Peyer's patch (tissue), 4 donors: ENCODE measurements around the gene LDB1. TPM values are rescaled to one million over a fixed set of nuclear protein-coding genes. Genes with fewer than 3 reads are reported as not detected.

Source experiments
- DNase-seq, 3 donors: peaks; one replicate each; pipeline ENCODE4 v3.0.0-alpha.2; 2017 to 2019
- H3K27ac ChIP-seq, 4 donors: fragments of 200-600 bp; sonication (generic); one replicate each; pipeline ENCODE4 v1.5.1; 2016 to 2019
- H3K27me3 ChIP-seq, 2 donors: fragments of 200-600 bp; sonication (generic); one replicate each; pipeline ENCODE4 v1.5.1; 2019
- H3K36me3 ChIP-seq, 3 donors: fragments of 200-600 bp; sonication (generic); one replicate each; pipeline ENCODE4 v1.5.1; 2016 to 2019
- H3K4me1 ChIP-seq, 4 donors: fragments of 200-600 bp; sonication (generic); one replicate each; pipeline ENCODE4 v1.5.1; 2016 to 2019
- H3K4me3 ChIP-seq, 4 donors: fragments of 200-600 bp; sonication (generic); 1 replicate in 3 of 4; 2 replicates in 1 of 4; pipeline ENCODE4 v1.5.1; 2016 to 2019; ENCODE audit warnings: mild to moderate bottlenecking in 1 of 4
- H3K9me3 ChIP-seq, 4 donors: fragments of 200-600 bp; sonication (generic); one replicate each; pipeline ENCODE4 v1.5.1; 2016 to 2019; ENCODE audit warnings: mild to moderate bottlenecking in 1 of 4
- CTCF ChIP-seq, 6 experiments: fragments of 450-650 bp in 4 of 6; fragments of 200-600 bp in 2 of 6; sonication (generic) in 1 of 6; IDR thresholded peaks; one replicate each; pipeline ENCODE4 v1.5.1; 2017 to 2019; ENCODE audit warnings: antibody characterized with exemption in 6 of 6, mild to moderate bottlenecking in 3 of 6, moderate library complexity in 1 of 6
- POLR2A ChIP-seq, 2 donors: fragments of 450-650 bp; IDR thresholded peaks; one replicate each; pipeline ENCODE4 v1.5.1; 2017; ENCODE audit warnings: antibody characterized with exemption in 2 of 2, mild to moderate bottlenecking in 2 of 2, moderate library complexity in 2 of 2
- total RNA-seq, 4 donors: library from RNA; depleted of rRNA; stranded (reverse); fragments of >200 nt; gene quantifications; one replicate each; pipeline ENCODE4 v1.1.0, GENCODE V29; 2016

LDB1 gene
- total RNA-seq, 4 donors from 2014 or later, result 19.6 to 67.7 (median 42.1) TPM

DNA sequence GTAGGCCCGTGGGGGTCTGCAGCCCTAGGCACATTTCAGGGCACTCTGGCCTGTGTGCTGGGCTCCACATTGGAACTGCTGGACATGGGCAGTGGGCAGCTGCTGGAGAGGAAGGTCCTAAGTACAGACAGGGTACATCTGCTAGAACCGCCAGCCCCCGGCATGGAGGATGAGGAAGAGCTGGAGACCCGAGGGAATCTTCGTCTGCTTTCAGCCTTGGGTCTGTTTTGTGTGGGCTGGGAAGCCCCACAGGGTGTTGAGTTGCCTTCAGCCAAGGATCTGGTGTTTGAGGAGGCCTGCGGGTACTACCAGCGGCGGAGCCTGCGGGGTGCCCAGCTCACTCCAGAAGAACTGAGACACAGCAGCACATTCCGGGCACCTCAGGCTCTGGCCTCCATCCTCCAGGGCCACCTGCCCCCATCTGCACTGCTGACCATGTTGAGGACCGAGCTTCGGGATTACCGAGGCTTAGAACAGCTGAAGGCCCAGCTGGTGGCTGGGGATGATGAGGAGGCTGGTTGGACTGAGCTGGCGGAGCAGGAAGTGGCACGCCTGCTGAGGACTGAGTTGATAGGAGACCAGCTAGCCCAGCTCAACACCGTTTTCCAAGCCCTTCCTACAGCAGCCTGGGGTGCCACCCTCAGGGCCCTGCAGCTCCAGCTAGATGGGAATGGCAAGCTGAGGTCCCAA, 53.6 kb downstream of the LDB1 start:
- TF ChIP-seq POLR2A (IDR thresholded peaks at IDR 0.05) (no peak), CTCF (IDR thresholded peaks at IDR 0.05) (no peak)

GRCh38 chr10:102065561-102066398, 54.4 kb downstream of the LDB1 start:
- TF ChIP-seq POLR2A (IDR thresholded peaks at IDR 0.05) (no peak), CTCF (IDR thresholded peaks at IDR 0.05) (no peak)
- H3K4me1 ChIP-seq, result peaks cover 6 to 30% (median 13%) of the 10 kb centered on the region in 4 donors
- H3K4me3 ChIP-seq, result peak overlapping the region; percentile 79 to 97 (median 92)
- no peaks in the 10 kb centered on the region for H3K9me3 ChIP-seq
- DNase-seq, result peak; percentile 40 to 73 (median 56)
- H3K27me3 ChIP-seq, result no peaks in the 10 kb centered on the region
- peaks cover 0 to 5% (median 0%) of the 10 kb centered on the region in 3 donors for H3K36me3 ChIP-seq
- peak overlapping the region; percentile 88 to 97 (median 94) for H3K27ac ChIP-seq

More for the DNA sequence above, 53.6 kb downstream of the LDB1 start:
- H3K4me3 ChIP-seq, result peak overlapping the region; percentile 79 to 97 (median 92)
- H3K4me1 ChIP-seq, result peaks cover 6 to 30% (median 13%) of the 10 kb centered on the region in 4 donors
- peaks cover 0 to 5% (median 0%) of the 10 kb centered on the region in 3 donors for H3K36me3 ChIP-seq
- peak overlapping the region; percentile 88 to 97 (median 94) for H3K27ac ChIP-seq
- H3K9me3 ChIP-seq, result no peaks in the 10 kb centered on the region
- DNase-seq, result no peak
- H3K27me3 ChIP-seq, result no peaks in the 10 kb centered on the region

DNA sequence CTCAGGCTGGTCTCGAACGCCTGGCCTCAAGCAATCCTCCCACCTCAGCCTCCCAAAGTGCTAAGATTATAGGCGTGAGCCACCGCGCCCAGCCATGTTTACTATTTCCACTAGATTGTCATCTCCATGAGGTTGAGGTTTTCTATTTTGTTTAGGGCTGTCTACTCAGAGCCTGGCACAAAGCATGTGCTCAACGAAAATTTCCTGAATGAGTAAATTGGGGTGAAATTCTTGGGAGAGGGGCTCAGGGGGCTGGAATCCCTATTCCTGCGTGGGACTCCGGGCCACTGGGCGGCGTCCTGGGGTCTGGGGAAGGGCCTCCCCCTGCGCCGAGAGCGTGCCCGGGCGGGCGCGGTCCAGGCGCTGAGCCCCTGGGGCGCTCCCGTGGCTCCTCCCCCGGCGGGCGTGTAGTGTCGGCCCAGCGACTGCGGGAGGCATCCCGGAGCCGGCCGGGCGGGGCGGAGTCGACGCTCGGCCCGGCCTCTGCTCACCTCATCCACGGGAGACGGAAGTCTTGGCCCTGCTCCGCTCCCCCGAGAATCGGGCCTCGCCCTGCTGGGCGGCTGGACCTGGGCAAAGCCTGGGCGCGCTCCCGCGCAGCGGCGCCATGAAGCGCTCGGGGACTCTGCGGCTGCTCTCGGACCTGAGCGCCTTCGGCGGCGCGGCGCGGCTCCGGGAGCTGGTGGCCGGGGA, 55.2 kb downstream of the LDB1 start, which contains the start of gene HPS6:
TSS of gene HPS6 (plus strand) at position 482 of the 693 bp plus-strand sequence. CDS start at position 608, 126 bp downstream.
- DNase-seq, result peak; percentile 87 to 96 (median 95)
- H3K36me3 ChIP-seq, result peaks cover 0 to 5% (median 0%) of the 10 kb centered on the region in 3 donors
- H3K27ac ChIP-seq, result peak within 1 kb of the TSS; percentile 88 to 97 (median 94)
- H3K4me1 ChIP-seq, result peaks cover 6 to 30% (median 13%) of the 10 kb centered on the region in 4 donors
- peak within 1 kb of the TSS; percentile 79 to 97 (median 92) for H3K4me3 ChIP-seq
- H3K9me3 ChIP-seq, result no peaks in the 10 kb centered on the region
- no peaks in the 10 kb centered on the region for H3K27me3 ChIP-seq
- TF ChIP-seq POLR2A (IDR thresholded peaks at IDR 0.05) (peak; percentile 89 to 95), CTCF (IDR thresholded peaks at IDR 0.05) (peak in 4 of 6 experiments; percentile 5 to 37 (median 12))

DNA sequence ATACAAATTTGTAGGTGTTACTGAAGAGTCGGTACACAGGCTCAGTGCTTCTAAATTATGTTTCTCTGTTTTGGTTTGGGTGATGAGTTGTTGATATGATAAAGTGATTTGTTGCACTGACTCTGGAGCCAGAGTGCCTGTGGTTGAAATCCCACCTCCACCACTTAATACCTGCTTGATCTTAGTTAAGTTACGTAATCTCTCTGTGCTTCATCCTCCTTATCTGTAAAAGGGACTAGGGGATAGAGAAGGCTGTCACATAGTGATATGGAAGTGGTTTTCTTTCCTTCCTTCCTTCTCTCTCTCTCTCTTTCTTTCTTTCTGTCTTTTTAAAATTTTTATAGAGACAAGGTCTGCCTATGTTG, 55.7 kb downstream of the LDB1 start:
- TF ChIP-seq CTCF (IDR thresholded peaks at IDR 0.05) (no peak), POLR2A (IDR thresholded peaks at IDR 0.05) (no peak)
- H3K36me3 ChIP-seq, result peaks cover 0 to 5% (median 0%) of the 10 kb centered on the region in 3 donors
- peaks cover 6 to 30% (median 13%) of the 10 kb centered on the region in 4 donors for H3K4me1 ChIP-seq
- H3K27me3 ChIP-seq, result no peaks in the 10 kb centered on the region
- H3K27ac ChIP-seq, result peak overlapping the region; percentile 88 to 97 (median 94)
- H3K9me3 ChIP-seq, result no peaks in the 10 kb centered on the region
- peak overlapping the region in 3 of 4 donors; percentile 91 to 97 (median 94) for H3K4me3 ChIP-seq
- DNase-seq, result no peak

- no peak overlapping the region for H3K4me3 ChIP-seq
- DNase-seq, result no peak
- TF ChIP-seq CTCF (IDR thresholded peaks at IDR 0.05) (no peak), POLR2A (IDR thresholded peaks at IDR 0.05) (no peak)
- peaks cover 0 to 3% (median 1%) of the 10 kb centered on the region in 4 donors for H3K4me1 ChIP-seq
- no peaks in the 10 kb centered on the region for H3K36me3 ChIP-seq
- H3K27ac ChIP-seq, result no peak overlapping the region
- H3K27me3 ChIP-seq, result no peaks in the 10 kb centered on the region
- H3K9me3 ChIP-seq, result no peaks in the 10 kb centered on the region
Observed at GRCh38 chr10:102059987-102060386, 60.2 kb downstream of the LDB1 start.
